ENCODE data around the gene NOS1AP. TPM values are rescaled to one million over a fixed set of nuclear protein-coding genes. Genes with fewer than 3 reads are reported as not detected.

The NOS1AP gene
- total RNA-seq, 1 experiment from 2014 or later: 0.51 TPM

GRCh38 chr1:162390396-162391185 is 321.1 kb downstream of the NOS1AP start:
- H3K27ac ChIP-seq: no peak overlapping the region; the same call in 1 of the 2 replicates

GRCh38 chr1:162391790-162392563 is 322.5 kb downstream of the NOS1AP start:
- H3K27me3 ChIP-seq: no peaks in the 10 kb centered on the region
- DNase-seq: peak in 1 of 2 experiments; percentile 57
- 0 out of 2 replicates have a peak overlapping the region, but pooled peaks have one; percentile 8 for H3K4me3 ChIP-seq
- H3K4me1 ChIP-seq: peaks cover 34% of the 10 kb centered on the region
- H3K27ac ChIP-seq: no peak overlapping the region
- H3K36me3 ChIP-seq: no peaks in the 10 kb centered on the region
- no peaks in the 10 kb centered on the region for H3K9me3 ChIP-seq (replicated peaks)

More at GRCh38 chr1:162390396-162391185, 321.1 kb downstream of the NOS1AP start:
- H3K27me3 ChIP-seq: no peaks in the 10 kb centered on the region
- no peaks in the 10 kb centered on the region for H3K36me3 ChIP-seq
- no peak overlapping the region for H3K4me3 ChIP-seq
- DNase-seq: no peak
- H3K4me1 ChIP-seq: peaks cover 34% of the 10 kb centered on the region
- no peaks in the 10 kb centered on the region for H3K9me3 ChIP-seq (replicated peaks)

DNA sequence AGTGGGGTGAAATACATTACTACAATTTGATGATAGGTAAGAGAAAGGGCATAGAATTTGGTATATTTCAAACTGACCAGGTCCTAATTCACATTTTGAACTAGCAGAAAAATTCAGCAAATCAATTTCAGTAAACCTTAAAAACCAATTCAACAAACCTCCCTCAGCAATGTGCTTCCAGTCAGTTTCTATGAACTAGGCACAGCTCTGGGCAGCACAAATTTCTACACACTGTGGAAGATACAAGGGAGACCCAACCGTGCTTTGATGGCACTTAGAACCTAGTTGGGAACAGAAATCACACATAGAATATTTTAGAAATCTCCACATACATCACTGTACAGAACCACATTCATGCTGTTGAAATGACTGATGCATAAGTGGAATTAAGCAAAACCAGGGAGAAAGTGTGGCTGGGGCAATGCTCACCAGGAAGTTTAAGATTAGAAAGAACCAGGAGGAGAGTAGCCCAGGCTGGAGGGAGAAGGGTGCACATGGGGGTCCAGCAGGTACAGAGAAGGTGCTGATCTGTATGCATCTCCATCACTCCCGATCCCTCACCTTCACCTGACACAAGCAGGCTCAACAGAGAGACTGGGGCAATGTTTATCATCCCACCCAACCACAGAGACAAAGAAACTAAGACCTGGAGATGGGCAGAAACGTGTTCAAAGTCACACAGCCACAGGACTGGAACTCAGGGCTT is 326.9 kb downstream of the NOS1AP start:
- no peak overlapping the region for H3K4me3 ChIP-seq
- H3K36me3 ChIP-seq: no peaks in the 10 kb centered on the region
- H3K27ac ChIP-seq: no peak overlapping the region
- peaks cover 7% of the 10 kb centered on the region for H3K4me1 ChIP-seq
- no peaks in the 10 kb centered on the region for H3K9me3 ChIP-seq (replicated peaks)
- no peaks in the 10 kb centered on the region for H3K27me3 ChIP-seq
- no peak for DNase-seq

DNA sequence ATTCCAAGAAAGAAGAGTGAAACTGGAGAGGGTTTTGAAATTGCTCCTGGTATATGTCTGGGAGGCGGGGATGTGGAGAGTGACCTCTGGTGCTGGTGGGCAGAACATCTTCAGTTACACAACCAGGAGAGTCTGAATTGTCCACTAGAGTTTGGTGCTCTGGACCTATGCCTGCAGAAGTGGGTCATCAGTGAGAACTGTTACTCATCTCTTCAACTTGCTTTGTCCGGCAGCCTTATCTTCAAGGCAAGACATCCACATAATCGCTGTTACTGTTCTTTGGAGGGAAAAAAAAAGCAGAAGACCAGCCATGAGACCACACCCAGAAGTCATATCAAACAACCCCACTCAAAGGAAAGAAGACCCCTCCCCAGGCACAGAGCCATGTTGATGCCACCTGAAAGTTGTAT is 327.6 kb downstream of the NOS1AP start:
- DNase-seq: no peak
- Histone ChIP-seq H3K9me3 (replicated peaks) (no peaks in the 10 kb centered on the region), H3K27ac (no peak overlapping the region), H3K27me3 (no peaks in the 10 kb centered on the region), H3K4me3 (no peak overlapping the region), H3K4me1 (peaks cover under 1% of the 10 kb centered on the region), H3K36me3 (no peaks in the 10 kb centered on the region)

DNA sequence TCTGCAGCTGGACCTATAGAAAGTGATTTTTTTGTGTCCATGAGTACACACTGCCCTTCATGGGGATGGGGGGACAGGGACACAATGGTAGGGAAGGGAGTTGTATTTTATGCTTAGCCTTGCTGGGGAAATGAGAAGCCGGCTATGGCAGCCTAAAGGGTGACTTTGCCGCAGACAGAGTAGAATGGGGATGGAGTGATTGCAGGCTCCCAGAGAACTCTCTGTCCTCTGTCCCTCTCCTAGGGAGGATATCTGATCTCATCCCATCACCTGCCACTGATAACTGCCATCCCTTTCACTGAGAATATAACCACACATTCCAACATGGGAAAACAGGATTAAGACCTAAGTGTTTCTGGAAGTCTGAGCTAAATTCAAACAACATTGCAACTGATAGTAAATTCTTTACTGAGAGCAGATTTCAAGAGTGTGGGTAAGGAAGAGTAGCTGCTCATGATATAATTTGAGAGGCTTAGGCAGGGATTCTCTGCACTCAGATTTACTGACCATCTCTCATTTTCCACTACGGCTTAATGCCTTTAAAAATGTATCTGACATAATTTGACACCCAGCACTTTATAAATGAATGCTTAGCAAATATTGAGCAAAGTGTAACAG is 328.6 kb downstream of the NOS1AP start:
- no peaks in the 10 kb centered on the region for H3K9me3 ChIP-seq (replicated peaks)
- no peak overlapping the region for H3K27ac ChIP-seq
- no peaks in the 10 kb centered on the region for H3K36me3 ChIP-seq
- H3K27me3 ChIP-seq: no peaks in the 10 kb centered on the region
- H3K4me3 ChIP-seq: no peak overlapping the region
- no peaks in the 10 kb centered on the region; the same call in 1 of the 2 replicates for H3K4me1 ChIP-seq
- peak in 1 of 2 experiments; percentile 57 for DNase-seq

GRCh38 chr1:162398999-162399580 is 329.6 kb downstream of the NOS1AP start:
- H3K9me3 ChIP-seq (replicated peaks): no peaks in the 10 kb centered on the region
- H3K27ac ChIP-seq: no peak overlapping the region
- no peaks in the 10 kb centered on the region; the same call in 1 of the 2 replicates for H3K4me1 ChIP-seq
- no peaks in the 10 kb centered on the region for H3K27me3 ChIP-seq
- H3K36me3 ChIP-seq: no peaks in the 10 kb centered on the region
- DNase-seq: no peak
- no peak overlapping the region for H3K4me3 ChIP-seq

- no peak for DNase-seq
- no peaks in the 10 kb centered on the region for H3K9me3 ChIP-seq (replicated peaks)
- H3K36me3 ChIP-seq: no peaks in the 10 kb centered on the region
- H3K27me3 ChIP-seq: no peaks in the 10 kb centered on the region
- no peak overlapping the region for H3K4me3 ChIP-seq
- no peaks in the 10 kb centered on the region; the same call in 1 of the 2 replicates for H3K4me1 ChIP-seq
- no peak overlapping the region for H3K27ac ChIP-seq
Observed at GRCh38 chr1:162400790-162401355, 331.4 kb downstream of the NOS1AP start.

DNA sequence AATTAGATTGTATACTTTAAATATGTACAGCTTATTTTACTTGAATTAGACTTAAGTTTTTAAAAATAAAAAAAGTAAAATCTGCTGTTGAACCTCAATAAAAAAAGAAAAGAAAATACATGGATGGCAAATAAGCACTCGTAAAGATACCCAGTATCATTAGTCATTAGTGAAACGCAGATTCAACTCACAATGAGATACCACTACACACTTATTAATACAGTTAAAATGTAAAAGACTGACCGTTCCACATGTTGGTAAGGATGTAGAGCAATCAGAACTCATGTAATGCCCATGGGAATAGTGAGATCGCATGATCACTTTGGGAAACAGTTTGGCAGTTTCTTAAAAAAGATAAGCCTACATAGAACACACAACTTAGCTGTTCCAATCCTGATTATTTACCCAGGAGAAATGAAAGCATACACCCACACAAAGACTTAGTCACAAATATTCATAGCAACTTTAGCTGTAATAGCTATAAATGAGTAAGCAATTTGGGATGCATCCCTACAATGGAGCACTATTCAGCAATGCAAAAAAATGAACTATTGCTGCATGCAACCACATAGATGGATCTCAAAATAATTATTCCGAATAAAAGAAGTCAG is 335.2 kb downstream of the NOS1AP start:
- no peak overlapping the region for H3K27ac ChIP-seq
- H3K9me3 ChIP-seq (replicated peaks): no peaks in the 10 kb centered on the region
- H3K36me3 ChIP-seq: no peaks in the 10 kb centered on the region
- no peaks in the 10 kb centered on the region for H3K27me3 ChIP-seq
- no peak overlapping the region for H3K4me3 ChIP-seq
- DNase-seq: no peak
- H3K4me1 ChIP-seq: no peaks in the 10 kb centered on the region

DNA sequence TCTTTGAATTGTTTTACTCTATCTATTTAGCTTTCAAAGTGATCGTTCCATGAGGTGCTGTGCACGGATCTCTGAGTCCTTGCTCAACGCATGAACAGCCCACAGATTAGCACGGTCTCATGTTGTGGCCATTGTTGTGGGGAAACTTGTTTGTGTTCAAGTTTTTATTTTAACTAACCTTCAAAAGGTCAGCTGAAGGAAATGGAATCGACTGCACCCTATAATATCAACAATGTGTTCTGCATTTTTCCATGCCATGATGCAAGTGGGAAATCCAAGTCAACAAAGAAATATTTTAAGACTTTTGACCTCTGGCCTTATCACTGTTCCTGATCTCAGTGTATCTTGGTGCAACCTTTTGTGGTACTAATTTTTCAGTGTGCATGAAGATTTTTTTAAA is 336.3 kb downstream of the NOS1AP start:
- DNase-seq: no peak
- H3K4me3 ChIP-seq: no peak overlapping the region
- H3K27ac ChIP-seq: no peak overlapping the region
- H3K27me3 ChIP-seq: no peaks in the 10 kb centered on the region
- H3K36me3 ChIP-seq: no peaks in the 10 kb centered on the region
- no peaks in the 10 kb centered on the region for H3K4me1 ChIP-seq
- H3K9me3 ChIP-seq (replicated peaks): no peaks in the 10 kb centered on the region

- Histone ChIP-seq H3K27ac (no peak overlapping the region), H3K9me3 (replicated peaks) (no peaks in the 10 kb centered on the region), H3K36me3 (no peaks in the 10 kb centered on the region), H3K4me1 (no peaks in the 10 kb centered on the region), H3K27me3 (no peaks in the 10 kb centered on the region), H3K4me3 (no peak overlapping the region)
- DNase-seq: no peak
Observed at GRCh38 chr1:162406811-162407210, 337.3 kb downstream of the NOS1AP start.

DNA sequence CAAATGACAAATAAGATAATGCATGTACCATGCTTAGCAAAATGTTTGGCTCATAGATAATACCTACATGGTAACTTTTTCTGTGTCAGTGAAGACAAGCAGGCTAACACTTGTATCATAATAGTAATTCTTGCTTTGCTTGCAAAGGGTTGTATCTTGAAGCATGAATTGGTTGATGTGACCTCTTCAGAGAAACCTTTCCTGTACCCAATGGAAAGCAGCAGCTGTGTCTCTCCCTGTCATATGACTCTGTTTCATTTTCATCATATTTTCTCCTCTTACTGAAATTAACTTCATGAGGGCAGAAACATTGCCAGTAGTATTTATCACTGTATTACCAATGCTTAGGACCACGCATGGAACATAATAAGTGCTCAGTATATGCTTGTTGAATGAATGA is 338.0 kb downstream of the NOS1AP start:
- Histone ChIP-seq H3K27ac (no peak overlapping the region), H3K27me3 (no peaks in the 10 kb centered on the region), H3K36me3 (no peaks in the 10 kb centered on the region), H3K4me1 (no peaks in the 10 kb centered on the region), H3K9me3 (replicated peaks) (no peaks in the 10 kb centered on the region), H3K4me3 (no peak overlapping the region)
- no peak for DNase-seq

- Histone ChIP-seq H3K4me3 (no peak within 1 kb of the TSS), H3K4me1 (no peaks in the 10 kb centered on the region), H3K9me3 (replicated peaks) (no peaks in the 10 kb centered on the region), H3K27ac (no peak within 1 kb of the TSS), H3K27me3 (no peaks in the 10 kb centered on the region), H3K36me3 (no peaks in the 10 kb centered on the region)
- DNase-seq: no peak
Observed at GRCh38 chr1:162412002-162412401, 342.5 kb downstream of the NOS1AP start, which contains the start of gene SH2D1B. Gene SH2D1B, minus strand, starts transcription at chr1:162412136. Its CDS starts 120 bp downstream, at chr1:162412016.

DNA sequence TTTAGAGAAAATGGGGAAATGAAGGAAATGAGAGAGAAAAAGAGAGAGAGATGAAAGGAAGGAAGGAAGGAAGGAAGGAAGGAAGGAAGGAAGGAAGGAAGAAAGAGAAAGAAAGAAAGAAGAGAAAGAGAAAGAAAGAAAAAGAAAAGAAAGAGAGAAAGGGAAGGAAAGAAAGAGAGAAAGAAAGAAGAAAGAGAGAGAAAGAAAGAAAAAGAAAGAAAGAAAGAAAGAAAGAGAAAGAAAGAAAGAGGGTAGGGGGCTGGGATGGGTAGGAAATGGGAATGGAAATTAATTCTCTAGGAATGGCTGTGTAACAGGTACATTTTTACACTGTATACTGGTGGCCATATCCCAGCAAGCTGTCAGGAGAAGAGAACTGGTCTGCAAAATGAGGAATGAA is 346.7 kb downstream of the NOS1AP start:
- no peak for DNase-seq
- no peaks in the 10 kb centered on the region for H3K36me3 ChIP-seq
- H3K27ac ChIP-seq: no peak overlapping the region
- H3K4me3 ChIP-seq: no peak overlapping the region
- H3K9me3 ChIP-seq (replicated peaks): no peaks in the 10 kb centered on the region
- H3K4me1 ChIP-seq: no peaks in the 10 kb centered on the region
- H3K27me3 ChIP-seq: no peaks in the 10 kb centered on the region
